ENCODE results near the gene ANGPTL5. TPM values are rescaled to one million over a fixed set of nuclear protein-coding genes. Genes with fewer than 3 reads are reported as not detected.
A peak's percentile ranks its signal among the peaks of the same experiment; 100 is the strongest.
"Not testable (repeated sequence)": the region's sequence is repeated elsewhere in the genome, so short reads cannot be mapped to it uniquely, and the experiment has no call there.

ANGPTL5 gene
- not detected for total RNA-seq

DNA sequence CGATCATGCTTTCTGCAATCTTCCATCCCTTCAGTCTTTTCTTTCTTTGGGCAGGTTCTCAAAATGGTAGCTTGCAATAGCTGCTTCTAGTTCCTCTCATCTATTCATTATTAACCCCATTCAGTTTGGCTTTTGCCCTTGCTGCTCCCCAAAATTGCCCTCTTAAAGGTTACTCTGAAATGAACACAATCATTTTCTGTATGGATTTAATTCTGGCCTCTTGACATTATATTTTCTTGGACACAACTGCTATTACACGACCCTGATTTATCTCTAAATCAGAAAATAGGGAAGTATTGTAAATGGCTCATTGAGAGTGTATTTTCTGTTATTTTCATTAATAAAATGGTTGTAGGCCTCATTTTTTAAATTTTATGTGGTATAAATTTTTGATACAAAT, at the start of gene ANGPTL5:
TSS of gene ANGPTL5 (minus strand) at position 101 of the 400 bp plus-strand sequence. CDS start 8,613 bp downstream, outside the sequence.
- DNase-seq (no peak), ATAC-seq (no peak)
- Mint-ChIP-seq H3K36me3 (ENCODE audit: insufficient read depth) (no peaks in the 10 kb centered on the region), H3K4me3 (peak within 1 kb of the TSS; percentile 93), H3K27me3 (ENCODE audit: low read depth) (no peaks in the 10 kb centered on the region), H3K9me3 (no peaks in the 10 kb centered on the region), H3K4me1 (ENCODE audit: low read depth) (peaks cover 28% of the 10 kb centered on the region)

DNA sequence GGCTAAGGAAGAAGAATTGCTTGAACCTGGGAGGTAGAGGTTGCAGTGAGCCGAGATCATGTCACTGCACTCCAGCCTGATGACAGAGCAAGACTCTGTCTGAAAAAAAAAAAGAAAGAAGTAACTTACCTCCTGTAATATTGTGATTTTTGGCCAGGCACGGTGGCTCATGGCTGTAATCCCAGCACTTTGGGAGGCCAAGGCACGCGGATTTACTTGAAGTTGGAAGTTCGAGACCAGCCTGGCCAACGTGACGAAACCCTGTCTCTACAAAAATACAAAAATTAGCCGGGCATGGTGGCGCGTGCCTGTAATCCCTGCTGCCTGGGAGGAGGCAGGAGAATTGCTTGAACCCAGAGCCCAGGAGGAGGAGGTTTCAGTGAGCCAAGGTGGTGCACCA, 47.9 kb upstream of the ANGPTL5 start:
- H3K27me3 Mint-ChIP-seq (ENCODE audit: low read depth); H3K4me1 Mint-ChIP-seq (ENCODE audit: low read depth); H3K4me3 Mint-ChIP-seq; H3K9me3 Mint-ChIP-seq; ATAC-seq; DNase-seq: not testable (repeated sequence)
- H3K36me3 Mint-ChIP-seq (ENCODE audit: insufficient read depth), result peaks cover 14% of the 10 kb centered on the region

DNA sequence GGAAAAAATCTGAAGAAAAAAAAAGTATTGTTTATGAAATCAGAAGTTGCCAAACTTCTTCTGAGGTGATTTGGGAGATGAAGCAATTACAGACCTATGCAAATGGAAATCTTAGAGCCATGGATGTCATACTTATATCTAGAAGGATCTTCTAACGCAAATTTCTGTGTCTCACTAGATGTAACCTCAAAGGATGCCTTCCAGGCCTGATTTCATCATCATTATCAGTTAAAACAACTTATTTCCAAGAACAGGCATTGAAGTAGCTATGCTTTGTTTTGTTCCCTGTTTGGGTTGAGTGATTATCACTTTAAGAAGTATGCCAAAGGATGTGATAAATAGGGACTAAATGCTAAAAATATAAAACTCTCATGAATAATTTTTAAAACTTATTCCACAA, 43.9 kb upstream of the ANGPTL5 start:
- DNase-seq (no peak), ATAC-seq (no peak)
- H3K27me3 Mint-ChIP-seq (ENCODE audit: low read depth), result no peaks in the 10 kb centered on the region
- H3K4me3 Mint-ChIP-seq, result no peak overlapping the region
- H3K36me3 Mint-ChIP-seq (ENCODE audit: insufficient read depth), result peaks cover 16% of the 10 kb centered on the region
- no peaks in the 10 kb centered on the region for H3K4me1 Mint-ChIP-seq (ENCODE audit: low read depth)
- H3K9me3 Mint-ChIP-seq, result no peaks in the 10 kb centered on the region

DNA sequence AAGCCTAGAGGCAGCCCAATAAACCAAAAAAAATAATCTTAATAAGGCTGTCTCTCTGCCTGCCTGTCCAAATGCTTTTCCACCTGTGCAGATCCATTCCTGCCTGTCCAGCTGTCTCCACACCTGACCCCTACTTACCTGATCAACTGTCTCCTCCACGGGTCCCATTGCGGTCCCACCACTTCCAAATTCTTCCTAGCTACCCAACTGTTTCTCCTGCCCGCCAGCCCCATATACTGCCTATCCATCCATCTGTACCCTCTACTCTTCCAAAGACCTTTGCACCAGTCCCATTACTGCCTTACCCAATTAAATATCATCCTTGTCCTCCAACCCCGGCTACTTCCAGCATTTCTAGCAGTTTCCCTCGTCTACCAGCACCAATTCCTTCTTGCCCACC, 39.4 kb upstream of the ANGPTL5 start:
- Mint-ChIP-seq H3K4me3 (no peak overlapping the region), H3K27me3 (ENCODE audit: low read depth) (no peaks in the 10 kb centered on the region), H3K4me1 (ENCODE audit: low read depth) (no peaks in the 10 kb centered on the region), H3K36me3 (ENCODE audit: insufficient read depth) (peaks cover 7% of the 10 kb centered on the region), H3K9me3 (no peaks in the 10 kb centered on the region)
- ATAC-seq (no peak), DNase-seq (no peak)

DNA sequence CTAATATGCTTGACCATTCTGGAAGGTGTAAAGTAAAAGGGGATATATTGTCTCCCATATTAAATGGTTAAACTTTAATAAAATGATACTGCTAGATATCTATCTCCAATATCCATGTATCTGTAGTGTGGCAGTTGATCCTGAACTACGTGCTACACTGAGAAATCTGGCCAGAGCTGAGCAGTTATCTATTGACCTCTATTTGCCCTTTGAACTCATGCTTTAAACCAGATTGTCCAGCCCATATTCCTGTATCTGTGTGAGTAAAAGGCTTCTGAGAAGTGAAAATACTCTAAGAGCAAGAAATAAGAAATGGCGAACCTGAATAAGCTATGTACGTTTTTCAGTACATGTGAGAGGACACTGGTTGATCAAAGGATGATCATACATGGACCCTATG, 39.0 kb upstream of the ANGPTL5 start:
- Mint-ChIP-seq H3K36me3 (ENCODE audit: insufficient read depth) (peaks cover 7% of the 10 kb centered on the region), H3K9me3 (no peaks in the 10 kb centered on the region), H3K27me3 (ENCODE audit: low read depth) (no peaks in the 10 kb centered on the region), H3K4me3 (no peak overlapping the region), H3K4me1 (ENCODE audit: low read depth) (no peaks in the 10 kb centered on the region)
- ATAC-seq (no peak), DNase-seq (no peak)

DNA sequence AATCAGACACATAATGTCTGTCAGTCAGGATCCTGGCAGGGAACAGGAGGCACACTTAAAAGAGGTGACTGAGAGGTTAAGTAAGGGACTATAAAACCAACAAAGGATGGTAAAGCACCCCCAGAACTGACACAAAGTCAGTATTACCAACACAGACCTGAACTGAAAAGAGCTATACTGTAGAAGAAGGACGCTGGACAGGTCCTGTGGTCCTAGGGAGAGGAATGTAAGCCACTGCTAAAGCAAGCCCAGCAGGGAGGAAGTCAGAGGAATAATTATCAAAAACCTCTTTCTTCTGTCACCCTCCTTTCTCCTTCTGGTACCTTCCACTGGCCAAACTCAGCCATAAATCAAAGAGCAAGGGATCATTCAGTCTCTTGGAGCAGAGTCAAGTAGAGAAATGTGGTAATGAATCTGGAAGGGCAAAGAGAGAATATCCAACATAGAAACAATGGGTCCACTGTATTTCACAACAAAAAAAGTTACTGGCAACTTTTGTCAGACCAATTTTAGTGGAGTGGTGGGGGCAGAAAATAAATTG, 33.4 kb upstream of the ANGPTL5 start:
- Mint-ChIP-seq H3K4me3 (no peak overlapping the region), H3K4me1 (ENCODE audit: low read depth) (no peaks in the 10 kb centered on the region), H3K27me3 (ENCODE audit: low read depth) (no peaks in the 10 kb centered on the region), H3K36me3 (ENCODE audit: insufficient read depth) (peaks cover 15% of the 10 kb centered on the region), H3K9me3 (no peaks in the 10 kb centered on the region)
- ATAC-seq, result no peak
- DNase-seq, result no peak

DNA sequence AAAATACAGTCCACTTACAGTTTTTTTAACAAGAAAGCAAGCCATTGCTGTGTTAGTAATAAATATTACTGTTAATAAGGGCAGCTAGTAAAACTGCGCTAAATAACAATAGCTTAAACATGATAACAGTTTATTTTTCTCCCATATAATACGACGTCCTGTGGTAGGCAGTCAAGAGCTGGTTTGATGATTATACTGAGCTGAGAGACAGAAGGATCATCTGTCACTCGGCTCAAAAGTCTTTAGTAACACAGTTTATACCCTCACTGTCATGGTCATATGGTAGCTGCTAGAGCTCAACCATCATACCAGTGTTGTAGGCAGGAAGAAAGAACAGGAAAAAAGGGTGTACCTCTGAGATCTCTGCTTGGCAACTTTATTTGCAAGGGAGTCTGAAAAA, 29.1 kb upstream of the ANGPTL5 start:
- no peak for ATAC-seq
- no peak for DNase-seq
- no peaks in the 10 kb centered on the region for H3K27me3 Mint-ChIP-seq (ENCODE audit: low read depth)
- peaks cover 15% of the 10 kb centered on the region for H3K36me3 Mint-ChIP-seq (ENCODE audit: insufficient read depth)
- no peaks in the 10 kb centered on the region for H3K9me3 Mint-ChIP-seq
- no peaks in the 10 kb centered on the region for H3K4me1 Mint-ChIP-seq (ENCODE audit: low read depth)
- no peak overlapping the region for H3K4me3 Mint-ChIP-seq

DNA sequence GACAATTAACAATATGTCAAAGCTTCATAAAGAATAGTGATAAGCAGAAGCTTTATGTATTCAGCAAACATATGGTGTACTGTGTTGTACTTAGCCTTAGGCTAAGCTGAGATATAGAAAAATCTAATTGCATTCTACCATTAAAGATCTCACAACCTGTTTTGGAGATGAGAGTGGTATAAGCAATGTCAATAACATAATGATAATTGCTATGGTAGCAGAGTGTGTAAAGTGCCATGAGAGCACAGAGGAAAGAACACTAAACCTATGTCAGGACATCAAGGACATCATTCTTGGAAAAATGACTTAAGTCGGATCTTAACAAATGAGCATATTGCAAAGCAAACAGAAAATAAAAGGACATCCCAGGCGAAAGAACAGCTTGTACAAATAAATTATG, 28.6 kb upstream of the ANGPTL5 start:
- Mint-ChIP-seq H3K4me1 (ENCODE audit: low read depth) (no peaks in the 10 kb centered on the region), H3K9me3 (no peaks in the 10 kb centered on the region), H3K27me3 (ENCODE audit: low read depth) (no peaks in the 10 kb centered on the region), H3K4me3 (no peak overlapping the region), H3K36me3 (ENCODE audit: insufficient read depth) (peaks cover 15% of the 10 kb centered on the region)
- ATAC-seq (no peak), DNase-seq (no peak)

DNA sequence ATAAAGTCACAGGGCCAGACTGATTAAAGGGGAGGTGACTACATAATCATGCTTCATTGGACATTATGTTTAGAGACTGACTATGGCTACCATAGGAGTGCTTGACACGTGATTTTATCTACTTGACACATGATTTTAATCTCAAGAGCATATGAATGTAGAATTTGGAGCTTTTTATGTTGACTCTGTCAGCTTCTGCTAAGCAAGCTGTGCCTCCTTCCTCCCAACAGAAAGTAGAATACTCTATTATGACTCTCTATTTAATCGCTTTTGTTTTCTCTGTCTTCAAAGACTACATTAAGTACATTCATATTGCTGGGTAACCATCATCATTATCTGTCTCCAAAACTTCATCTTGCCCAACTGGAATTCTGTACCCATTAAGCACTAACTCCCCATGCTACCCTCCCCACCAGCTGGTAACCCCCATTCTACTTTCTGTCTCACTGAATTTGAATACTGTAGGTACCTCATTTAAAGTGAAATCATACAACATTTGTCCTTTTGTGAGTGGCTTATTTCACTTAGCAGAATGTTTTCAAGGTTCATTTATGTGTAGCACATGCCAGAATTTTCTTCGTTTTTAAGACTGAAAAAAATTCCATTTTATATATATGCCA, 24.7 kb upstream of the ANGPTL5 start:
- Mint-ChIP-seq H3K4me1 (ENCODE audit: low read depth) (no peaks in the 10 kb centered on the region), H3K27me3 (ENCODE audit: low read depth) (peaks cover 1% of the 10 kb centered on the region)

DNA sequence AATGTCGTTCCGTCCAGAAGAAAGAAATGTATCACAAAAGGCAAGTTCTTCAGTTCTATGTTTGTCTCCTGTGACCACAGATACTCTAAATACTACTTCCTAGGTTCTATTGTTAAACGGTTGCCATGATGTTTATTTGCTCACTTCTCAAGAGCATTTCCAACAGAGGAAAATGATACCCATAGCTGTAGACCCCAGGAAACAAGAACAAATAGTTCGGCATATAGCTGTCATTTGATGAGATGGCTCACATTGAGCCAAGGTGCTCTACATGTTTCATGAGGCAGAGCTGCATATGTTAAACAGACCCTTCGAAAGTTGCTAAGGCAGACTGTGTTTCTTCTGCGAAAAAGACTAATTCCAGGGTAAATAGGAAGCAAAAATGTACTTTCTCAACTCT, 15.4 kb upstream of the ANGPTL5 start:
- no peaks in the 10 kb centered on the region for H3K27me3 Mint-ChIP-seq (ENCODE audit: low read depth)
- no peaks in the 10 kb centered on the region for H3K4me1 Mint-ChIP-seq (ENCODE audit: low read depth)

More for the DNA sequence above, 24.7 kb upstream of the ANGPTL5 start:
- DNase-seq (no peak), ATAC-seq (no peak)
- Mint-ChIP-seq H3K36me3 (ENCODE audit: insufficient read depth) (peaks cover 9% of the 10 kb centered on the region), H3K4me3 (no peak overlapping the region), H3K9me3 (no peaks in the 10 kb centered on the region)

DNA sequence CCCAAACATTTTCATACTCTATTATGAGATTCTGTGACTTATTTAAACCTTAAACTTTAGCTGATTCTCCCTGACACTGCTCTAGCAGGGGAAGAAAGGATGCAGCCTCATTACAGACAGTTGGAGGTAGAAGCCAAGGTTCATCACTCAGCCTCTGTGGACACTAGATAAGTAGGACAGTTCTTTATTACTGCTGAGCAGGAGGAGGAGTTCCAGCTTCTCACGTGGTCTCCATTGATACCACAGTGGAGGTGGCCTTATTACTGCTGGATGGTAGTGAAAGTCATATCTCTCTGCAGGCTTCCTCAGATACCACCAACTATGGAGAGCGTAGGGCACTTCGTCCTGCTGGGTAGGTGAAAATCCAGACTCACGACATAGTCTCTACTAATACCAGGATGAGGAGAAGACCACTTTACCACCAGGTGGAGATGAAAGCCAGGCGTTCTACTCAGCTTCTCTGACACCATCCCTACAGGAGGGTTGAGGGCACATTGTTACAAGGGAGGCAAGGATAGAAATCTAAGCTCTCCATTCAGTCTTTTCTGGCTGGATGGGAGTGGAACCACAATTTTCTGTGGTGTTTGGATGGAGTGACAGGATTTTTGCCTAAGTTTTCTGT, 13.1 kb upstream of the ANGPTL5 start:
- H3K27me3 Mint-ChIP-seq (ENCODE audit: low read depth), result no peaks in the 10 kb centered on the region

More for the DNA sequence above, 15.4 kb upstream of the ANGPTL5 start:
- DNase-seq (no peak), ATAC-seq (no peak)
- H3K9me3 Mint-ChIP-seq, result peaks cover 7% of the 10 kb centered on the region
- H3K4me3 Mint-ChIP-seq, result no peak overlapping the region
- H3K36me3 Mint-ChIP-seq (ENCODE audit: insufficient read depth), result peaks cover 17% of the 10 kb centered on the region

DNA sequence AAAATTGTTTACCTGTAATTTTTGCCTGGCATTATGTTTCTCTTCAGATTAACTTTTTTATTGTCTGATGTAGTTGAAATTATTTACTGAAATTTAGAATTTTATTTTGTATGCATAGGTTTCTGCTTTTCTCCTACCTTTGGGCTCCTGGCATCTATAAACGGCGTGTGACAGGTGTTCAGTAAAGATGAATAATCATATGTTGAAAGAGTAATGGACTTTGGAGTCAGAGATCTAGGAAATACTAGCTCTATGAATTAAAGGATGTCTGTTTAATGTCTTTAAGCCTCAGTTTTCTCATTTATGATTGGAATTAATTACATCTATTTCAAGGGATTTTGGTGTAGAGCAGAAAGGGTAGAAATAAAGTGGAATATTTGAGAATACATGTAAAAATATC, 7.2 kb upstream of the ANGPTL5 start:
- ATAC-seq (no peak), DNase-seq (no peak)
- Mint-ChIP-seq H3K36me3 (ENCODE audit: insufficient read depth) (peaks cover 5% of the 10 kb centered on the region), H3K4me1 (ENCODE audit: low read depth) (no peaks in the 10 kb centered on the region), H3K9me3 (peaks cover 7% of the 10 kb centered on the region), H3K4me3 (no peak overlapping the region), H3K27me3 (ENCODE audit: low read depth) (no peaks in the 10 kb centered on the region)

More for the DNA sequence above, 13.1 kb upstream of the ANGPTL5 start:
- ATAC-seq (no peak), DNase-seq (no peak)
- Mint-ChIP-seq H3K9me3 (peaks cover 7% of the 10 kb centered on the region), H3K4me3 (no peak overlapping the region), H3K36me3 (ENCODE audit: insufficient read depth) (peaks cover 16% of the 10 kb centered on the region), H3K4me1 (ENCODE audit: low read depth) (no peaks in the 10 kb centered on the region)

DNA sequence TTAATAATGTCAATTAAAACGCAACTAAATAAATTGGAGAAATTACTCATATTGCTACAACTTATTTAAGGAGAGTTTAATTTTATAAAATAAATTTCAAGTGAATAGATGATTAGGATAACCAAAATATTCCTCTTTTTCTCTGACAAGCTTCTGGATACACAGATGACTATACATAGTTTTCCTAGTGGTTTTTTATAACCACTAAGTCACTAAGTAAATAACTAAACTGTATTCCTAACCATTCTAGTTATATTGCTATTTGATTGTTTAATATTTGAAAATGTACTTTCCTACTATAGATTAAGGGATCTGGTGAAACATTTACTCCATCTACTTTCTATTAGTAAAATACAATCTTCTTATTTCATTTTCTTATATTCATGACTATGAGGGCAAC, 4.7 kb upstream of the ANGPTL5 start:
- H3K9me3 Mint-ChIP-seq, result no peaks in the 10 kb centered on the region
- DNase-seq, result no peak

DNA sequence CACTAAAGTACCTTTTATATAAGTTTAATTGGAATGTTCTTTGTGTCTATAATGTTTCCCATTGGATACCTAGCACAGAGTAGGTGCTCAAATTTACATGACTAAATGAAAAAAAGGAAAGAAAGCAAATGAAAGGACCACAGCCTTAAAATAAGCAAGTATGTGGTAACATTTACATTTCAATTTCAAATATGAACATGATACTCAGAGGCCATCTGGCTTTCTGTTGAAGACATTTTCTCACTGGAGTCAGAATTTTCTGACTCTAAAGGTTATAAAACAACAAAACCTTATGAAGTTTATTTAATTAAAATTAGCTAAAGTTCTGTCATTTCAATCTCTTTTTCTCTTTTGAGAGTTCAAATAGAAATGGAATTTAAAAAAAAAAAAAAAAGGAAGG, 904 bp upstream of the ANGPTL5 start:
- Mint-ChIP-seq H3K9me3 (no peaks in the 10 kb centered on the region), H3K4me3 (no peak overlapping the region), H3K4me1 (ENCODE audit: low read depth) (peaks cover 28% of the 10 kb centered on the region), H3K36me3 (ENCODE audit: insufficient read depth) (no peaks in the 10 kb centered on the region), H3K27me3 (ENCODE audit: low read depth) (no peaks in the 10 kb centered on the region)
- DNase-seq (no peak), ATAC-seq (no peak)

More for the DNA sequence above, 4.7 kb upstream of the ANGPTL5 start:
- ATAC-seq, result no peak
- H3K27me3 Mint-ChIP-seq (ENCODE audit: low read depth), result no peaks in the 10 kb centered on the region
- H3K4me3 Mint-ChIP-seq, result no peak overlapping the region
- peaks cover 8% of the 10 kb centered on the region for H3K4me1 Mint-ChIP-seq (ENCODE audit: low read depth)
- H3K36me3 Mint-ChIP-seq (ENCODE audit: insufficient read depth), result no peaks in the 10 kb centered on the region

DNA sequence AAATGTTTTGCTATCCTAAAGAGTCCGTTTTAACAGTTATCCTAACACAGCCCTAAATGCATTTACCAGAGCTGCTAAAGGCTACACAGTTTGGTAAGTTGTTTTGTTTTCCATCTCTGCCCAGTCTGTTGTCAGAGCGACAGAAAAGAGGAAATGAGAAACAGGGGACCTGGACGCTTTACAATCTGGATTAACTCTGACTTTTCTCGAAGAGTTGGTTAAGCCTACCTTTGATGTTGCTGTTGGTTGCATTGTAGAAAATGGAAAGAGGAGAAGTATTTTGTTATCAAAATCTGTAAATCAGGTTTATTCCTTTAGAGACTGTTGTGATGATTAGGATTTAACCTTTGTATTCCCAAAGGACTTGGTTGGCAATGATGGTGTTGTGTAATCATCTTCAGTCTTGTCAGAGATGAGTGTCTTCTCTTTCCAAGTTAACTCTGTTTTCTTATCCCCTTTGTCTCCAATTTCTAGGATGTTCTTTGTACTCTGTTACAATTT, 481 bp downstream of the ANGPTL5 start:
- no peaks in the 10 kb centered on the region for H3K9me3 Mint-ChIP-seq
- peak overlapping the region; percentile 93 for H3K4me3 Mint-ChIP-seq
- H3K4me1 Mint-ChIP-seq (ENCODE audit: low read depth), result peaks cover 28% of the 10 kb centered on the region
- H3K36me3 Mint-ChIP-seq (ENCODE audit: insufficient read depth), result no peaks in the 10 kb centered on the region
- no peak for ATAC-seq
- H3K27me3 Mint-ChIP-seq (ENCODE audit: low read depth), result no peaks in the 10 kb centered on the region
- no peak for DNase-seq
